NCI-H524 (cell line): Measurements from ENCODE around the gene NTNG1.

ENCODE experiments used
- DNase-seq, 2 experiments: peaks; one replicate each; lab custom pipeline; 2025; lab: John Stamatoyannopoulos, UW

NTNG1 gene

GRCh38 chr1:107501081-107501605, 360.3 kb downstream of the NTNG1 start:
- DNase-seq, result no peak

GRCh38 chr1:107510347-107510746, 369.5 kb downstream of the NTNG1 start:
- no peak for DNase-seq

GRCh38 chr1:107512836-107513235, 372.0 kb downstream of the NTNG1 start:
- DNase-seq, result no peak

- DNase-seq, result no peak
Observed at GRCh38 chr1:107514841-107515240, 374.0 kb downstream of the NTNG1 start.

GRCh38 chr1:107515702-107516101, 374.9 kb downstream of the NTNG1 start:
- no peak for DNase-seq

GRCh38 chr1:107523061-107523460, 382.2 kb downstream of the NTNG1 start:
- DNase-seq, result no peak

GRCh38 chr1:107523736-107524135, 382.9 kb downstream of the NTNG1 start:
- no peak for DNase-seq

GRCh38 chr1:107524301-107524700, 383.5 kb downstream of the NTNG1 start:
- DNase-seq, result no peak

GRCh38 chr1:107525145-107525544, 384.3 kb downstream of the NTNG1 start:
- no peak for DNase-seq

- no peak for DNase-seq
Observed at GRCh38 chr1:107525961-107526360, 385.1 kb downstream of the NTNG1 start.

- no peak for DNase-seq
Observed at GRCh38 chr1:107526524-107527198, 385.8 kb downstream of the NTNG1 start.

- DNase-seq, result peak; percentile 67 to 86
Observed at GRCh38 chr1:107529511-107530149, 388.8 kb downstream of the NTNG1 start.

GRCh38 chr1:107530543-107530942, 389.7 kb downstream of the NTNG1 start:
- no peak for DNase-seq

- peak in 1 of 2 experiments; percentile 13 for DNase-seq
Observed at GRCh38 chr1:107531065-107531908, 390.4 kb downstream of the NTNG1 start.

GRCh38 chr1:107532318-107532717, 391.5 kb downstream of the NTNG1 start:
- peak; percentile 87 to 95 for DNase-seq
